Astrocyte (in vitro differentiated cells and primary cell): Measurements from ENCODE around the gene KCNG4.
"Not testable (repeated sequence)": the region's sequence is repeated elsewhere in the genome, so short reads cannot be mapped to it uniquely, and the experiment has no call there.

Experiments
- EZH2 ChIP-seq: IDR thresholded peaks from 2 replicates; pipeline ENCODE4 v1.6.1; 2012; ENCODE audit warnings: mild to moderate bottlenecking, low read length, inconsistent platforms; ENCODE audit not compliant: insufficient read depth
- TF ChIP-seq, protein P1 (sequence below): IDR thresholded peaks from 2 replicates; pipeline ENCODE4 v1.5.1; 2011; ENCODE audit warnings: low read depth, mild to moderate bottlenecking, inconsistent platforms, low read length, moderate library complexity; ENCODE audit not compliant: insufficient read depth

DNA sequence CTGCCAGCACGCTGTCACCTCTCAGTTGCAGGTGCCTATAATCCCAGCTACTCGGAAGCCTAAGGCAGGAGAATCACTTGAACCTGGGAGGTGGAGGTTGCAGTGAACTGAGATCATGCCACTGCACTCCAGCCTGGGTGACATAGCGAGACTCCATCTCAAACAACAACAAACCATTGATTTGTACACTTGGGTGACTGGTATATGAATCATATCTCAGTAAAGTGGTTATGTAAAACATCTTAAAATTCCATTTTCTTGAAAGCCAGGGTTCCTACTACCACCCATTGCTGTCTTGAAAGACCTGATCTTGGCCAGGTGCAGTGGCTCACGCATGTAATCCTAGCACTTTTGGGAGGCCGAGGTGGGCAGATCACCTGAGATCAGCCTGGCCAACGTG is 34.7 kb downstream of the KCNG4 start:
- TF ChIP-seq, protein P1, sequence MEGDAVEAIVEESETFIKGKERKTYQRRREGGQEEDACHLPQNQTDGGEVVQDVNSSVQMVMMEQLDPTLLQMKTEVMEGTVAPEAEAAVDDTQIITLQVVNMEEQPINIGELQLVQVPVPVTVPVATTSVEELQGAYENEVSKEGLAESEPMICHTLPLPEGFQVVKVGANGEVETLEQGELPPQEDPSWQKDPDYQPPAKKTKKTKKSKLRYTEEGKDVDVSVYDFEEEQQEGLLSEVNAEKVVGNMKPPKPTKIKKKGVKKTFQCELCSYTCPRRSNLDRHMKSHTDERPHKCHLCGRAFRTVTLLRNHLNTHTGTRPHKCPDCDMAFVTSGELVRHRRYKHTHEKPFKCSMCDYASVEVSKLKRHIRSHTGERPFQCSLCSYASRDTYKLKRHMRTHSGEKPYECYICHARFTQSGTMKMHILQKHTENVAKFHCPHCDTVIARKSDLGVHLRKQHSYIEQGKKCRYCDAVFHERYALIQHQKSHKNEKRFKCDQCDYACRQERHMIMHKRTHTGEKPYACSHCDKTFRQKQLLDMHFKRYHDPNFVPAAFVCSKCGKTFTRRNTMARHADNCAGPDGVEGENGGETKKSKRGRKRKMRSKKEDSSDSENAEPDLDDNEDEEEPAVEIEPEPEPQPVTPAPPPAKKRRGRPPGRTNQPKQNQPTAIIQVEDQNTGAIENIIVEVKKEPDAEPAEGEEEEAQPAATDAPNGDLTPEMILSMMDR, result not testable (repeated sequence)
- TF ChIP-seq EZH2, result not testable (repeated sequence)
